Heart right ventricle (tissue), 16 donors: ENCODE data around the gene SERPINB6. TPM values are rescaled to one million over a fixed set of nuclear protein-coding genes. Genes with fewer than 3 reads are reported as not detected.
"Not testable (repeated sequence)": the region's sequence is repeated elsewhere in the genome, so short reads cannot be mapped to it uniquely, and the experiment has no call there.

Experiments
- ATAC-seq, 8 donors: fragments of 200-7000 bp; cut with Tn5 transposase; one replicate each; pipeline ENCODE4 v1.9.1; 2020; ENCODE audit warnings: mild to moderate bottlenecking in 8 of 8, moderate library complexity in 8 of 8, moderate number of reproducible peaks in 1 of 8
- DNase-seq, 2 donors: peaks; one replicate each; pipeline ENCODE4 v3.0.0-alpha.2; 2020
- H3K27ac ChIP-seq, 10 donors: fragments of 200-600 bp; sonication (generic) in 2 of 10; one replicate each; pipeline versions ENCODE4 v1.5.0 to v1.8.0; 2020 to 2022; ENCODE audit warnings: mild to moderate bottlenecking in 3 of 10
- H3K27me3 ChIP-seq, 7 donors: fragments of 200-600 bp; one replicate each; pipeline ENCODE4 v1.8.0; 2021 to 2022; ENCODE audit warnings: mild to moderate bottlenecking in 2 of 7
- H3K36me3 ChIP-seq, 9 donors: fragments of 200-600 bp; sonication (generic) in 1 of 9; one replicate each; pipeline versions ENCODE4 v1.5.0 to v1.8.0; 2020 to 2022; ENCODE audit warnings: mild to moderate bottlenecking in 2 of 9
- H3K4me1 ChIP-seq, 9 donors: fragments of 200-600 bp; sonication (generic) in 1 of 9; one replicate each; pipeline versions ENCODE4 v1.5.0 to v1.8.0; 2020 to 2022; ENCODE audit warnings: mild to moderate bottlenecking in 4 of 9
- H3K4me3 ChIP-seq, 10 donors: fragments of 200-600 bp; sonication (generic) in 2 of 10; one replicate each; pipeline versions ENCODE4 v1.5.0 to v1.8.0; 2020 to 2022; ENCODE audit warnings: mild to moderate bottlenecking in 7 of 10, moderate library complexity in 2 of 10
- H3K9me3 ChIP-seq, 11 donors: fragments of 200-600 bp in 10 of 11; sonication (generic) in 2 of 11; one replicate each; pipeline versions ENCODE4 v1.5.0 to v1.8.0; 2013 to 2022; ENCODE audit warnings: mild to moderate bottlenecking in 2 of 11, control low read depth in 1 of 11, moderate library complexity in 1 of 11
- WGBS, 2 donors: extraction: QIAGEN DNeasy Blood & Tissue Kit; methylation state at CpG; one replicate each; pipeline ENCODE4 v1.1.7; 2013; ENCODE audit warnings: inconsistent platforms in 1 of 2; 5-methylcytosine and 5-hydroxymethylcytosine counted together
- intact Hi-C, 10 donors: fragments of 100-400 bp; cut with DNase I; formaldehyde crosslinking; loops; one replicate each; pipeline versions ENCODE4 v1.11.1 to v1.14.2; 2022
- polyA plus RNA-seq, 2 donors: library from polyadenylated mRNA; stranded (reverse); fragments of 200-250 nt; gene quantifications; one replicate each; pipeline ENCODE4 v1.2.3, GENCODE V29; 2013
- total RNA-seq, 10 donors: library from RNA; stranded (reverse); fragmentation: NEBNext Ultra II Directional in 3 of 10; extraction: Animal tissue kit (Norgen Biotek cat#: 25700) in 3 of 10; gene quantifications; one replicate each; pipeline versions ENCODE4 v1.2.1 to v1.2.4, GENCODE V29; 2021 to 2023
- TF ChIP-seq, protein P1 (sequence below), 9 donors: fragments of 200-600 bp; sonication (generic) in 2 of 9; IDR thresholded peaks; one replicate each; pipeline versions ENCODE4 v1.5.0 to v1.8.0; 2021 to 2022; ENCODE audit warnings: antibody characterized with exemption in 9 of 9, mild to moderate bottlenecking in 5 of 9, moderate library complexity in 1 of 9
- donor health status: Arrhythmogenic right ventricular cardiomyopathy.
- donor health status: ischemic (EF 13 %, LVEDD 7.1; RV severe dilation, severe dysfunction).
- donor health status: healthy with polysubstance abuse.
- donor health status: DM: no; HTN: yes; CAD: no.
- donor health status: DM: no; HTN: no; CAD: no.
- donor health status: ischemic (EF 25% LVEDD 6.9; RV normal size, moderate dysfunction).
- donor health status: ischemic (EF 25% LVEDD 5.7; RV mildly dilated, moderate dysfunction).
- donor health status: healthy.
- donor health status: DM: yes; HTN: yes; CAD: no.
- donor health status: Ischemic cardiomyopathy.
- donor health status: ischemic (EF 35%, LVEDD 5.7; RV mildly dilated, moderate dysfunction).
- donor health status: nonischemic (EF 11% LVEDD 7.7; RV severe dilation, severe dysfunction).
- donor health status: DM: yes; HTN: yes; CAD: no.
- donor health status: PGD.
- donor health status: ischemic (EF 29% LVEDD 5.4; RV normal size, mild dysfunction).
- donor health status: nonischemic (EF 23%, LVEDD 6.1; RV moderate dilation, normal function).

The SERPINB6 gene
- total and polyA plus RNA-seq, 12 donors, result 138 to 261 (median 175) TPM

DNA sequence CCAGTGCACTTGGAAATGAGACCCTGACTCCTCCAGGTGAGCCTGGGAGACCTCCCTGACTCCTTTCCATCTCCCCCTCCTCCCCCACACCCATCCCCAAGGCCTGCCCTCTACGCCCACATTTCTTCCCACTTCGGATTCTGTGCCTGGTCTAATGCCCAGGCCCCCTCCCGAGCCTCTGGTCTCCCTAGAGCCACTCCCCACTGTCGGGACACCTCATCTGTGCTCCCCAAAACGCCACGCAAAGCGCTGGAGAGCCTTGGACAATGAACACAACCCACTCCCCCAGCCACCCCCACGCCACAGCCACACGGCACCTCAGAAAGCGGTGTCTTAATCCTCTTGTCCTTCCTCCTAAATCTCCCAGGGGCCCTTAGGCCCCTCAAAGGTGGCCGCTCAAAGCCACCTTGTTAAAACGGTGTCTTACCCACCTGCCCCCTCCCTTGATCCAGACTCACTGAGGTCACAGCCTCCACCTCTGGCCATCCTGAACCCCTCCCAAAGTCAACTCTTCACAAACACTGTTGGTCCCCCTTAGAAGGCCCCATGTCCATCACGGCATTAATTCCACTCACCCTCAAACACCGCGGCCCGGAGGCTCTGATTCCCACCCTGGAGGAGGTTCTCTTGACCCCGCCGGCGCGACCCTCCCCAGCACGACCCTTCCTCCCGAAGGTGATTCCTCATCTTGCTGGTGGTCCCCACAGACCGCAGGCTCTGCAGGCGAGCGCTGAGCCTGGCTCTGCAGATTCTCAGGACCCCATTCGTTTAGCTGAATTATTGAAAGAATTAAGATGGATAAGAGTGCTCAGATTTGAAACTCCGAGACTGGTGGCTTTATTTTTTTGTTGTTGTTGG is 69.5 kb downstream of the SERPINB6 start:
- Histone ChIP-seq H3K27ac (peak overlapping the region; percentile 84 to 95 (median 92)), H3K4me3 (peak overlapping the region in 9 of 10 donors; percentile 68 to 94 (median 76)), H3K36me3 (peaks cover 0 to 36% (median 4%) of the 10 kb centered on the region in 9 donors), H3K4me1 (peaks cover 0 to 45% (median 31%) of the 10 kb centered on the region in 9 donors)
- not testable (repeated sequence) for H3K9me3 ChIP-seq, DNase-seq, ATAC-seq, H3K27me3 ChIP-seq
- WGBS, 2 donors, result 66 to 67% methylated on average over 27 of the region's 27 CpGs
- intact Hi-C loops, result loop anchor here in 7 of 10 donors (5.0 to 10.0 kb wide), 3 partner anchors 45 to 50 kb away; no protein-coding TSS in a partner anchor

DNA sequence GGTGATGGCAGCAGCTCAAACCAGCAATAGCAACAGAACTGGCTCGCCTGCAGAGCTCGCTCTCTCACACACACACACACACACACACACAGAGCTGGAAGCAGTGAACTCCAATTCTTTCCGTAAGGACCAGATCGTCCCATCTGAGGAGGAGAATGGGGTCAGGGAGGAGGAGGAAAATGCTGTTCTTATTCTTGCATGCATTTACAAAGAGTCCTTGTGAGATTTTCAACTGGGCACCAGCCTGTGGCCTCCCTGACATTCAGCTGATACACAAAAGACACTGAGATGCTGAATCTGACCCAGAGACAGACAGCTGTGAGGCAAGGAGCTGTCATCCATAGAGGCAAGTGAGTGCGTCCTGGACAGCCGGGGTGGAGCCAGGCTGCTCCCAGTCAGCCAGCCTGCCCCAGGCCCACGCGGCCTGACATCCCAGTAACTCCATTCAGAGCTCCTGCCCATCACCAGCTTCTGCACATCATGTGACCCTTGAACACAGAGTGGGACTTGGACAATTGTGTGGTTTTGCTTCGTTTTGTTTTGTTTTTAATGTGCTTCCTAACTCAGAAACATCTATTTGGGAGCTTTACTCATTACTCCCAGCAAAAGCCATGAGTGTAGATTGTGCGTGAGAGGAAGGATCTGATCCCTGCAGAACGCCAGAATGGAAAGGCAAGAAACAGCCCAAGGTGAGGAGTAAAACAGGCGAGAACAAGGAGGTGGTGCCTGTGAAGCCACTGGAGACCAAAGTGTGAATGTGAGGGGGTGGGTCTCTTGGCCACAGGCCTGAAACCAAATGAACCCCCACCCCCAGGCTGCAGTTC is 70.3 kb downstream of the SERPINB6 start:
- 67 to 69% methylated on average over 12 of the region's 12 CpGs for WGBS, 2 donors

DNA sequence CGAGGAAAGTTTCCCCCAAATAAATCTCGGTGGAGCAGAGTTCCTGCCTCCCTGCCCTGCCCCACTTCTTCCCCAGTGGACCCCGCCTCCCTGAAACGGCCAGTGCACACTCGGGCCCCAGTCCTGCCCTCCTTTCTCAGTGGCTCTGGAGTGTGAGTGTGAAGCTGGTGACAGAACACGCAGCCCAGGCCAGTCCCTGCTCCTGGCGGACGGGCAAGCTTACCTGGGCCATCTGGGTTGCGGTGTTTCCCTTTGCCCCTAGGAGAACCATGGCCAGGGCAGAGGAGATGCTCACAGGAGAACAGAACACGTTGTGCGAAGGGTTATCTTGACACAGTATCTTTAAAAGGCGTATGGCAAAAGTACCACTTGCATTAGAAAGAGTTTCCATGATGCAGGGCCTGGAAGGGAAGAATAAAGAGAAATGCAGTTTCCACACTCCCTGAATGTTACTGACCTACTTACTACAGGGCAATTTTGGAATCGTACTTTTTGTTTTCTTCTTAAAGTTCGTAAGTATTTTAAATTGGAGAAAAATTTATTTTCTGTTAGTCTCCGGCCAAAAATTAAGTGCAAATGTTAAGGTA is 71.1 kb downstream of the SERPINB6 start:
- H3K4me3 ChIP-seq, result peak overlapping the region in 4 of 10 donors; percentile 31 to 93 (median 76)
- H3K36me3 ChIP-seq, result peaks cover 0 to 52% (median 13%) of the 10 kb centered on the region in 9 donors

More for the DNA sequence above, 70.3 kb downstream of the SERPINB6 start:
- H3K27me3 ChIP-seq, result no peaks in the 10 kb centered on the region
- intact Hi-C loops, result loop anchor here in 7 of 10 donors (5.0 to 10.0 kb wide), 3 partner anchors 44 to 49 kb away; no protein-coding TSS in a partner anchor
- no peaks in the 10 kb centered on the region for H3K9me3 ChIP-seq
- ATAC-seq (peak in 1 of 8 donors; percentile 17), DNase-seq (peak in 1 of 2 donors; percentile 71)
- peak overlapping the region in 4 of 10 donors; percentile 11 to 94 (median 66) for H3K27ac ChIP-seq
- TF ChIP-seq, protein P1, sequence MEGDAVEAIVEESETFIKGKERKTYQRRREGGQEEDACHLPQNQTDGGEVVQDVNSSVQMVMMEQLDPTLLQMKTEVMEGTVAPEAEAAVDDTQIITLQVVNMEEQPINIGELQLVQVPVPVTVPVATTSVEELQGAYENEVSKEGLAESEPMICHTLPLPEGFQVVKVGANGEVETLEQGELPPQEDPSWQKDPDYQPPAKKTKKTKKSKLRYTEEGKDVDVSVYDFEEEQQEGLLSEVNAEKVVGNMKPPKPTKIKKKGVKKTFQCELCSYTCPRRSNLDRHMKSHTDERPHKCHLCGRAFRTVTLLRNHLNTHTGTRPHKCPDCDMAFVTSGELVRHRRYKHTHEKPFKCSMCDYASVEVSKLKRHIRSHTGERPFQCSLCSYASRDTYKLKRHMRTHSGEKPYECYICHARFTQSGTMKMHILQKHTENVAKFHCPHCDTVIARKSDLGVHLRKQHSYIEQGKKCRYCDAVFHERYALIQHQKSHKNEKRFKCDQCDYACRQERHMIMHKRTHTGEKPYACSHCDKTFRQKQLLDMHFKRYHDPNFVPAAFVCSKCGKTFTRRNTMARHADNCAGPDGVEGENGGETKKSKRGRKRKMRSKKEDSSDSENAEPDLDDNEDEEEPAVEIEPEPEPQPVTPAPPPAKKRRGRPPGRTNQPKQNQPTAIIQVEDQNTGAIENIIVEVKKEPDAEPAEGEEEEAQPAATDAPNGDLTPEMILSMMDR (IDR thresholded peaks at IDR 0.05), result no peak
- H3K4me3 ChIP-seq, result peak overlapping the region in 8 of 10 donors; percentile 12 to 93 (median 72)
- peaks cover 0 to 44% (median 9%) of the 10 kb centered on the region in 9 donors for H3K36me3 ChIP-seq
- peaks cover 0 to 41% (median 28%) of the 10 kb centered on the region in 9 donors for H3K4me1 ChIP-seq

DNA sequence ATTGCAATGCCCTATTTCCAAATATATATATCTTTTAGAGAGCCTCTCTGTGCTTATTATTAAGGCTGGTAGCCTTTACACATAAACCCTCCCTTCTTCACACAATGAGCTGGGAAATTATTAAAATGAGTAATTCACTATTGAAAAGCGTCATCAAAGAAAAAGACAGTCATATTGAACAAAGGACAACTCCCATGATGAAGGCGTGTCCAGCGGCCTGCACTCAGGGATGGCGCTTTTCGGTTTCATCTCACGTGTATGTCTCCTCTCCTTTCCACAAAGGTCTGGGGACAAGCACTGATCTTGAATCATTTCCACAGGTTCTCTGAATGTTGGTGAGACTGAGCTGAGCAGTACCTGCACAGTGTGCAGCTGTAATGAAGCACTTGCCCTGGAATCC is 71.8 kb downstream of the SERPINB6 start:
- Histone ChIP-seq H3K9me3 (no peaks in the 10 kb centered on the region), H3K36me3 (peaks cover 0 to 59% (median 21%) of the 10 kb centered on the region in 9 donors), H3K4me1 (peaks cover 0 to 37% (median 20%) of the 10 kb centered on the region in 9 donors), H3K4me3 (peak overlapping the region in 1 of 10 donors; percentile 93), H3K27me3 (no peaks in the 10 kb centered on the region), H3K27ac (no peak overlapping the region)
- TF ChIP-seq, protein P1 (IDR thresholded peaks at IDR 0.05), result no peak
- intact Hi-C loops, result loop anchor here in 1 of 10 donors (2.0 kb wide), 1 partner anchor 19 kb away; no protein-coding TSS in a partner anchor
- WGBS, 2 donors, result 91 to 93% methylated on average over 6 of the region's 6 CpGs
- no peak for DNase-seq
- no peak for ATAC-seq

More for the DNA sequence above, 71.1 kb downstream of the SERPINB6 start:
- ATAC-seq (no peak), DNase-seq (no peak)
- TF ChIP-seq, protein P1 (IDR thresholded peaks at IDR 0.05), result no peak
- 77 to 81% methylated on average over 15 of the region's 15 CpGs for WGBS, 2 donors
- intact Hi-C loops, result loop anchor here in 7 of 10 donors (5.0 to 10.0 kb wide), 3 partner anchors 43 to 48 kb away; no protein-coding TSS in a partner anchor
- Histone ChIP-seq H3K27ac (peak overlapping the region in 1 of 10 donors; percentile 12), H3K4me1 (peaks cover 0 to 37% (median 20%) of the 10 kb centered on the region in 9 donors), H3K9me3 (no peaks in the 10 kb centered on the region), H3K27me3 (no peaks in the 10 kb centered on the region)

Other genes with a start within 250 kb of the SERPINB6 start
- 1 to 10 TPM in 4 of 10 donors, under 1 TPM in 6; 0.42 to 2.5 (median 0.98) TPM for gene MYLK4, start 220.6 kb downstream of the SERPINB6 start, total RNA-seq
- gene MYLK4, start 220.6 kb downstream of the SERPINB6 start, polyA plus RNA-seq, result under 1 TPM; 0.13 to 0.88 TPM
- 10 to 100 TPM; 29.7 to 41.7 (median 35.4) TPM for gene WRNIP1, start 206.2 kb downstream of the SERPINB6 start, total RNA-seq
- 10 to 100 TPM; 35.8 to 44.9 TPM for gene WRNIP1, start 206.2 kb downstream of the SERPINB6 start, polyA plus RNA-seq
- gene SERPINB1, start 129.7 kb downstream of the SERPINB6 start, total RNA-seq, result 10 to 100 TPM; 17.7 to 73.7 (median 22.5) TPM
- 10 to 100 TPM; 16.3 to 16.6 TPM for gene SERPINB1, start 129.7 kb downstream of the SERPINB6 start, polyA plus RNA-seq
- gene SERPINB9, start 68.3 kb downstream of the SERPINB6 start, total RNA-seq, result 10 to 100 TPM in 1 of 10 donors, 1 to 10 TPM in 9; 3.6 to 10.9 (median 4.8) TPM
- 1 to 10 TPM; 2.2 to 3.8 TPM for gene SERPINB9, start 68.3 kb downstream of the SERPINB6 start, polyA plus RNA-seq
- gene NQO2, start 28.3 kb upstream of the SERPINB6 start, total RNA-seq, result 10 to 100 TPM; 29.5 to 88.4 (median 48.2) TPM
- gene NQO2, start 28.3 kb upstream of the SERPINB6 start, polyA plus RNA-seq, result 100 to 1,000 TPM in 1 of 2 donors, 10 to 100 TPM in 1; 52.3 to 107 TPM
- gene RIPK1, start 96.9 kb upstream of the SERPINB6 start, total RNA-seq, result 10 to 100 TPM in 2 of 10 donors, 1 to 10 TPM in 8; 5.1 to 12.2 (median 6.4) TPM
- gene RIPK1, start 96.9 kb upstream of the SERPINB6 start, polyA plus RNA-seq, result 10 to 100 TPM in 1 of 2 donors, 1 to 10 TPM in 1; 6.1 to 12.9 TPM
- gene BPHL, start 147.1 kb upstream of the SERPINB6 start, total RNA-seq, result 10 to 100 TPM; 14.5 to 44.4 (median 21.0) TPM
- 10 to 100 TPM in 1 of 2 donors, 1 to 10 TPM in 1; 5.3 to 22.6 TPM for gene BPHL, start 147.1 kb upstream of the SERPINB6 start, polyA plus RNA-seq
- gene TUBB2A, start 186.0 kb upstream of the SERPINB6 start, total RNA-seq, result 10 to 100 TPM in 9 of 10 donors, 1 to 10 TPM in 1; 7.0 to 49.6 (median 17.5) TPM
- 10 to 100 TPM; 10.2 to 59.3 TPM for gene TUBB2A, start 186.0 kb upstream of the SERPINB6 start, polyA plus RNA-seq